Astrocyte (in vitro differentiated cells and primary cell): ENCODE data around the gene ZYG11B. TPM values are rescaled to one million over a fixed set of nuclear protein-coding genes. Genes with fewer than 3 reads are reported as not detected.
"Not testable (repeated sequence)": the region's sequence is repeated elsewhere in the genome, so short reads cannot be mapped to it uniquely, and the experiment has no call there.

Source experiments
- DNase-seq: peaks from one replicate; pipeline ENCODE4 v3.0.0-alpha.2; 2010; ENCODE audit warnings: low read depth
- FAIRE-seq: peaks from 2 replicates; lab custom pipeline; 2011; peaks lifted over from hg19 to GRCh38; lab: Jason Lieb, UNC
- H2AFZ ChIP-seq: 2 replicates; pipeline ENCODE4 v1.6.0; 2012; ENCODE audit warnings: low read depth, low read length, inconsistent platforms
- H3K27ac ChIP-seq: 2 replicates; pipeline ENCODE4 v1.5.1; 2011; ENCODE audit warnings: low read depth, low read length, inconsistent platforms
- H3K27me3 ChIP-seq: 2 replicates; pipeline ENCODE4 v1.6.0; 2011; ENCODE audit warnings: low read length, inconsistent platforms; ENCODE audit not compliant: insufficient read depth
- H3K36me3 ChIP-seq: 2 replicates; pipeline ENCODE4 v1.5.1; 2011; ENCODE audit warnings: low read length, inconsistent platforms; ENCODE audit not compliant: insufficient read depth
- H3K4me1 ChIP-seq: 2 replicates; pipeline ENCODE4 v1.5.1; 2011; ENCODE audit warnings: low read length, inconsistent platforms; ENCODE audit not compliant: insufficient read depth
- H3K4me2 ChIP-seq: 2 replicates; pipeline ENCODE4 v1.6.0; 2012; ENCODE audit warnings: low read length, inconsistent platforms
- H3K4me3 ChIP-seq: 2 replicates; pipeline ENCODE4 v1.5.1; 2011; ENCODE audit warnings: low read depth, mild to moderate bottlenecking, low read length, inconsistent platforms; ENCODE audit not compliant: insufficient read depth
- H3K79me2 ChIP-seq: 2 replicates; pipeline ENCODE4 v1.6.0; 2012; ENCODE audit warnings: mild to moderate bottlenecking, low read length, inconsistent platforms; ENCODE audit not compliant: insufficient read depth
- H3K9ac ChIP-seq: 2 replicates; pipeline ENCODE4 v1.6.0; 2012; ENCODE audit warnings: mild to moderate bottlenecking, low read length, inconsistent platforms
- H3K9me3 ChIP-seq: 2 replicates; pipeline ENCODE4 v1.5.1; 2012; ENCODE audit warnings: low read depth, mild to moderate bottlenecking, low read length, inconsistent platforms; ENCODE audit not compliant: insufficient read depth
- H4K20me1 ChIP-seq: 2 replicates; pipeline ENCODE4 v1.6.0; 2012; ENCODE audit warnings: low read length, inconsistent platforms; ENCODE audit not compliant: insufficient read depth
- H3K27ac Mint-ChIP-seq: one replicate; pipeline ENCODE4 v1.8.0; 2021; ENCODE audit warnings: mild to moderate bottlenecking, mixed read lengths; ENCODE audit not compliant: unreplicated experiment
- H3K27me3 Mint-ChIP-seq: one replicate; pipeline ENCODE4 v1.8.0; 2021; ENCODE audit warnings: low read depth, mixed read lengths; ENCODE audit not compliant: unreplicated experiment
- H3K36me3 Mint-ChIP-seq: one replicate; pipeline ENCODE4 v1.8.0; 2021; ENCODE audit warnings: low read depth, mixed read lengths; ENCODE audit not compliant: unreplicated experiment
- H3K4me1 Mint-ChIP-seq: one replicate; pipeline ENCODE4 v1.8.0; 2021; ENCODE audit warnings: low read depth, mixed read lengths; ENCODE audit not compliant: unreplicated experiment
- H3K4me3 Mint-ChIP-seq: one replicate; pipeline ENCODE4 v1.8.0; 2021; ENCODE audit warnings: mild to moderate bottlenecking, moderate library complexity, mixed read lengths; ENCODE audit not compliant: unreplicated experiment
- H3K9me3 Mint-ChIP-seq: one replicate; pipeline ENCODE4 v1.8.0; 2021; ENCODE audit warnings: mild to moderate bottlenecking, mixed read lengths; ENCODE audit not compliant: unreplicated experiment
- EZH2 ChIP-seq: IDR thresholded peaks from 2 replicates; pipeline ENCODE4 v1.6.1; 2012; ENCODE audit warnings: mild to moderate bottlenecking, low read length, inconsistent platforms; ENCODE audit not compliant: insufficient read depth
- total RNA-seq: library from RNA; stranded (reverse); gene quantifications from 2 replicates; pipeline ENCODE4 v1.2.1, GENCODE V29; 2021
- TF ChIP-seq, protein P1 (sequence below): IDR thresholded peaks from 2 replicates; pipeline ENCODE4 v1.5.1; 2011; ENCODE audit warnings: low read depth, mild to moderate bottlenecking, inconsistent platforms, low read length, moderate library complexity; ENCODE audit not compliant: insufficient read depth

Gene ZYG11B
- total RNA-seq, 1 donor from 2014 or later, result 22.1 TPM

DNA sequence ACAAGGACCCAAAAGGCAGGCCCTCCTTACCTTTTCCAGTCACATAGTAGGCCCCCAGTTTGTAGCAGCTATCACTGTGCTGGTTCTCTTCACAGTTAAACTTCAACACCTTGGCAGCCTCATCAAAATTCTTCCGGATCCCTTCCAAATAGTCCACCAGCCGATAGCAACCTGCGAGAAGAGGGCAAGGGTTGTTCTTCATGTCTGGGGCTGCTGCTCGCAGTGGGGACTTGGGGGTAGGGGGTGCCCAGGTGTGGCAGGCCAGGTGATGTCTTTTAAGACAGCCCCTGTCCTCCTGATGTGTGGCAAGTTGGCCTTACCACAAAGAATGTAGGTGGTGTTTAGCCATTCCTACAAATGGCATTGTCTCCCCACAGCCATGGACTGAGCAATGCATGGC, 33.6 kb upstream of the ZYG11B start:
- Mint-ChIP-seq H3K27ac (no peak overlapping the region), H3K27me3 (no peaks in the 10 kb centered on the region), H3K4me1 (peaks cover 2% of the 10 kb centered on the region), H3K9me3 (no peaks in the 10 kb centered on the region), H3K36me3 (peaks cover 19% of the 10 kb centered on the region), H3K4me3 (no peak overlapping the region)
- no peak overlapping the region for H3K4me2 ChIP-seq
- H2AFZ ChIP-seq, result no peak overlapping the region
- no peak overlapping the region for H3K4me3 ChIP-seq
- H4K20me1 ChIP-seq, result peaks cover 13% of the 10 kb centered on the region
- FAIRE-seq, result no peak
- H3K27ac ChIP-seq, result no peak overlapping the region
- no peaks in the 10 kb centered on the region for H3K27me3 ChIP-seq
- peaks cover 50% of the 10 kb centered on the region for H3K79me2 ChIP-seq
- no peak for TF ChIP-seq EZH2
- TF ChIP-seq, protein P1, sequence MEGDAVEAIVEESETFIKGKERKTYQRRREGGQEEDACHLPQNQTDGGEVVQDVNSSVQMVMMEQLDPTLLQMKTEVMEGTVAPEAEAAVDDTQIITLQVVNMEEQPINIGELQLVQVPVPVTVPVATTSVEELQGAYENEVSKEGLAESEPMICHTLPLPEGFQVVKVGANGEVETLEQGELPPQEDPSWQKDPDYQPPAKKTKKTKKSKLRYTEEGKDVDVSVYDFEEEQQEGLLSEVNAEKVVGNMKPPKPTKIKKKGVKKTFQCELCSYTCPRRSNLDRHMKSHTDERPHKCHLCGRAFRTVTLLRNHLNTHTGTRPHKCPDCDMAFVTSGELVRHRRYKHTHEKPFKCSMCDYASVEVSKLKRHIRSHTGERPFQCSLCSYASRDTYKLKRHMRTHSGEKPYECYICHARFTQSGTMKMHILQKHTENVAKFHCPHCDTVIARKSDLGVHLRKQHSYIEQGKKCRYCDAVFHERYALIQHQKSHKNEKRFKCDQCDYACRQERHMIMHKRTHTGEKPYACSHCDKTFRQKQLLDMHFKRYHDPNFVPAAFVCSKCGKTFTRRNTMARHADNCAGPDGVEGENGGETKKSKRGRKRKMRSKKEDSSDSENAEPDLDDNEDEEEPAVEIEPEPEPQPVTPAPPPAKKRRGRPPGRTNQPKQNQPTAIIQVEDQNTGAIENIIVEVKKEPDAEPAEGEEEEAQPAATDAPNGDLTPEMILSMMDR, result no peak
- no peaks in the 10 kb centered on the region for H3K9me3 ChIP-seq
- peaks cover 19% of the 10 kb centered on the region for H3K36me3 ChIP-seq
- H3K4me1 ChIP-seq, result no peaks in the 10 kb centered on the region
- H3K9ac ChIP-seq, result no peak overlapping the region
- DNase-seq, result no peak

DNA sequence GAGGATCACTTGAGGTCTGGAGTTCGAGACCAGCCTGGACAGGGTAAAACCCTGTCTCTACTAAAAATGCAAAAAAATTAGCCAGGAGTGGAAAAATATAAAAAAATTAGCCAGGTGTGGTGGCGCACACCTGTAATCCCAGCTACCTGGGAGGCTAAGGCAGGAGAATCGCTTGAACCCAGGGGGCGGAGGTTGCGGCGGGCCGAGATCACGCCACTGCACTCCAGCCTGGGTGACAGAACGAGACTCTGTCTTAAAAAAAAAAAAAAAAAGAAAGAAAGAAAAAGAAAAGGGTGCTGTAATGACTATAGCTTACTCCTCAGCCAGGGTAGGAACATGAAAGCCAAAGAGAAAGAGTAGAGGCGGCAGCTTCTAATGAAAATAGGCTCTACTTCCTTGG, 32.9 kb upstream of the ZYG11B start:
- H3K4me1 Mint-ChIP-seq, H3K4me3 Mint-ChIP-seq: not testable (repeated sequence)

DNA sequence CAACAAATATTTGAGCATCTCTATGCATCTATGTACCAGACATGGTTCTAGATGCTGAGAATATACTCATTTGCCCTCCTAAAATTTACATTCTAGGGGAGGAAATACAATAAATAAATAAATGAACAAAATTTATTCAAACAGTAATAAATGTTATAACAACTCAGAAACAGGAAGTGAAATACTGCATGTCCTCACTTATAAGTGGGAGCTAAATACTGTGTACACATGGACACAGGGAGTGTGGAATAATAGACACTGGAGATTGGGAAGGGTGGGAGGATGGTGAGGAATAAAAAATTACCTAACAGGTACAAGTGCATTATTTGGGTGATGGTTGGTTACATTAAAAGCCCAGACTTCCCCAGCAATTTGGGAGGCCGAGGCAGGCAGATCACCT, 32.4 kb upstream of the ZYG11B start:
- Histone ChIP-seq H3K4me1 (peaks cover 4% of the 10 kb centered on the region), H3K9ac (no peak overlapping the region), H3K4me3 (no peak overlapping the region), H3K9me3 (no peaks in the 10 kb centered on the region), H3K27me3 (no peaks in the 10 kb centered on the region), H3K4me2 (no peak overlapping the region), H3K36me3 (peaks cover 14% of the 10 kb centered on the region), H2AFZ (no peak overlapping the region), H3K79me2 (peaks cover 54% of the 10 kb centered on the region), H4K20me1 (peaks cover 13% of the 10 kb centered on the region), H3K27ac (no peak overlapping the region)
- H3K36me3 Mint-ChIP-seq, result peaks cover 19% of the 10 kb centered on the region
- TF ChIP-seq EZH2, result no peak
- TF ChIP-seq, protein P1, result no peak
- H3K9me3 Mint-ChIP-seq, result no peaks in the 10 kb centered on the region
- no peak overlapping the region for H3K27ac Mint-ChIP-seq
- no peaks in the 10 kb centered on the region for H3K27me3 Mint-ChIP-seq
- peaks cover 2% of the 10 kb centered on the region for H3K4me1 Mint-ChIP-seq
- FAIRE-seq (no peak), DNase-seq (no peak)
- H3K4me3 Mint-ChIP-seq, result no peak overlapping the region

More for the DNA sequence above, 32.9 kb upstream of the ZYG11B start:
- H3K27me3 Mint-ChIP-seq, H3K27me3 ChIP-seq, H3K27ac Mint-ChIP-seq, H3K9me3 ChIP-seq, FAIRE-seq, H3K9ac ChIP-seq, H3K9me3 Mint-ChIP-seq, DNase-seq, H3K4me2 ChIP-seq, H3K27ac ChIP-seq, H2AFZ ChIP-seq, H3K4me1 ChIP-seq, H3K4me3 ChIP-seq: not testable (repeated sequence)
- peaks cover 14% of the 10 kb centered on the region for H3K36me3 ChIP-seq
- peaks cover 13% of the 10 kb centered on the region for H4K20me1 ChIP-seq
- peaks cover 19% of the 10 kb centered on the region for H3K36me3 Mint-ChIP-seq
- H3K79me2 ChIP-seq, result peaks cover 54% of the 10 kb centered on the region
